Immature natural killer cell (primary cell): ENCODE results near the gene TMPRSS7. TPM values are rescaled to one million over a fixed set of nuclear protein-coding genes. Genes with fewer than 3 reads are reported as not detected.

ENCODE experiments used
- DNase-seq, 3 donors: peaks; one replicate each; pipeline ENCODE4 v3.0.0; 2022; ENCODE audit warnings: mixed read lengths in 1 of 3
- H3K27ac Mint-ChIP-seq, 6 donors: one replicate each; pipeline ENCODE4 v1.8.0; 2020; ENCODE audit warnings: mixed read lengths in 6 of 6, mild to moderate bottlenecking in 5 of 6, inconsistent platforms in 4 of 6, moderate library complexity in 3 of 6
- H3K27me3 Mint-ChIP-seq, 3 donors: one replicate each; pipeline ENCODE4 v1.8.0; 2020 to 2021; ENCODE audit warnings: low read depth in 3 of 3, mild to moderate bottlenecking in 3 of 3, mixed read lengths in 3 of 3, moderate library complexity in 3 of 3, inconsistent platforms in 1 of 3
- H3K36me3 Mint-ChIP-seq, 3 donors: one replicate each; pipeline ENCODE4 v1.8.0; 2020; ENCODE audit warnings: mixed read lengths in 3 of 3, inconsistent platforms in 2 of 3, mild to moderate bottlenecking in 2 of 3
- H3K4me1 Mint-ChIP-seq, 2 donors: one replicate each; pipeline ENCODE4 v1.8.0; 2020; ENCODE audit warnings: inconsistent platforms in 2 of 2, mild to moderate bottlenecking in 2 of 2, mixed read lengths in 2 of 2, moderate library complexity in 1 of 2
- H3K4me3 Mint-ChIP-seq, 5 donors: one replicate each; pipeline ENCODE4 v1.8.0; 2020; ENCODE audit warnings: mild to moderate bottlenecking in 5 of 5, mixed read lengths in 5 of 5, inconsistent platforms in 3 of 5, moderate library complexity in 3 of 5
- H3K9me3 Mint-ChIP-seq, 6 donors: one replicate each; pipeline ENCODE4 v1.8.0; 2020; ENCODE audit warnings: mild to moderate bottlenecking in 6 of 6, mixed read lengths in 6 of 6, inconsistent platforms in 4 of 6, moderate library complexity in 3 of 6
- polyA plus RNA-seq, 3 donors: library from polyadenylated mRNA; unstranded; fragments of 300-500 nt; fragmentation: Illumina TruSeq; gene quantifications; one replicate each; pipeline ENCODE4 v1.2.3, GENCODE V29; 2021

The TMPRSS7 gene
- polyA plus RNA-seq, 3 donors from 2014 or later = not detected

DNA sequence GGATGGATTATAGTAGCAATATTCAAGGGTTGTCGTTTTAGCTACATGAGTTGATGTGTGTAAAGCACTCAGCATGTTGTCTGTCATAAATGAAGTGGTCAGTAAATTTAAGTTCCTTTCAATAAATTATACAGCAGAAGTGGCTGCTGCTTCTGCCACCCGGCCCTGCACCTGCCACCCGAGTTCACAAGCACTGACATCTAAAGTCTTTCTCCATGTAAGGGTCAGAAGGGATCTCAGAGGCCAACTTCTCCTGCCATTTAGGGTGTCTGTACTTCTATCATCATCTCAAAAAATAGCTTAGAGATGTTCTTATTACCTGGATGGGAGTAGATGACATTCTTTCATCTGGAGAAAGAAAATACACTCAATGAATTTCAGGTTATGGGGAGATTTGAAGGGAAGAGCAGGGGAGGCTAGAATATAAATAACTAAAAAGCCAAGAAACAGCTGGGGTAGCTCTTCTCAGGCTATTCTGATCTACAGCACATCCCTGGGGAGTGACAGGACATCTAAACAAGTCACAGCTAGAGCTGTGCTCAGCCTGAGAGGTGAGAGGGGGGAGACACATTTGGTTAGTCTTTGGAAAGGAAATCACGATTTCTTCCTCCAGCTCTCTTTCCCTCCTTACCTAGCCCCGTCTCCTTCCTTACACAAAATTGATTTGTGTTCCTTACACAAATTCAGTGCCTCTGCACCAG, 90.5 kb downstream of the TMPRSS7 start:
- no peaks in the 10 kb centered on the region for H3K36me3 Mint-ChIP-seq

DNA sequence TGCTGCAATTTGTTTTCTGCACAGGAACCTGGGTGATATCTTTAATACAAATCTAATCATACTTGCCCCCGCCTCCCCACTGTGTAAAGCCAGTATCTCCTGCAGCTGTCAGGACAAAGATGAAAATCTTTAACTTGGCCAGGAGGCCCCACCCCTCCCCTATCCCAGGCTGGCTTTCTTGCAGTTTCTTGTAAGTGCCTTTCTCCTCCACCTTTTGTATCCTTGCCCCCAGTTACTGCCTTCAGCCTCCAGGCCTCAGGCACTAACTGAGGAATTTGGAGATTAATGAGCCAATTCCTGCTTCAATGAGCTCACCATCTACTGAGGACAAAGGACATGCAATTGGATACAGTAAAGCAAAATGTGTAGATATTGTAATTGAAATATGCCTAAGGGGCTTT, 92.0 kb downstream of the TMPRSS7 start:
- Mint-ChIP-seq H3K9me3 (no peaks in the 10 kb centered on the region), H3K36me3 (no peaks in the 10 kb centered on the region), H3K4me1 (peaks cover 18 to 24% of the 10 kb centered on the region in 2 donors), H3K27me3 (peaks cover 0 to 2% (median 0%) of the 10 kb centered on the region in 3 donors), H3K27ac (peak overlapping the region in 2 of 6 donors; percentile 15 to 32), H3K4me3 (peak overlapping the region in 4 of 5 donors; percentile 12 to 58 (median 48))
- DNase-seq = no peak

More for the DNA sequence above, 90.5 kb downstream of the TMPRSS7 start:
- DNase-seq = no peak
- H3K4me3 Mint-ChIP-seq = no peak overlapping the region
- H3K27me3 Mint-ChIP-seq = no peaks in the 10 kb centered on the region
- H3K27ac Mint-ChIP-seq = no peak overlapping the region
- H3K9me3 Mint-ChIP-seq = no peaks in the 10 kb centered on the region
- H3K4me1 Mint-ChIP-seq = peaks cover 25 to 33% of the 10 kb centered on the region in 2 donors

DNA sequence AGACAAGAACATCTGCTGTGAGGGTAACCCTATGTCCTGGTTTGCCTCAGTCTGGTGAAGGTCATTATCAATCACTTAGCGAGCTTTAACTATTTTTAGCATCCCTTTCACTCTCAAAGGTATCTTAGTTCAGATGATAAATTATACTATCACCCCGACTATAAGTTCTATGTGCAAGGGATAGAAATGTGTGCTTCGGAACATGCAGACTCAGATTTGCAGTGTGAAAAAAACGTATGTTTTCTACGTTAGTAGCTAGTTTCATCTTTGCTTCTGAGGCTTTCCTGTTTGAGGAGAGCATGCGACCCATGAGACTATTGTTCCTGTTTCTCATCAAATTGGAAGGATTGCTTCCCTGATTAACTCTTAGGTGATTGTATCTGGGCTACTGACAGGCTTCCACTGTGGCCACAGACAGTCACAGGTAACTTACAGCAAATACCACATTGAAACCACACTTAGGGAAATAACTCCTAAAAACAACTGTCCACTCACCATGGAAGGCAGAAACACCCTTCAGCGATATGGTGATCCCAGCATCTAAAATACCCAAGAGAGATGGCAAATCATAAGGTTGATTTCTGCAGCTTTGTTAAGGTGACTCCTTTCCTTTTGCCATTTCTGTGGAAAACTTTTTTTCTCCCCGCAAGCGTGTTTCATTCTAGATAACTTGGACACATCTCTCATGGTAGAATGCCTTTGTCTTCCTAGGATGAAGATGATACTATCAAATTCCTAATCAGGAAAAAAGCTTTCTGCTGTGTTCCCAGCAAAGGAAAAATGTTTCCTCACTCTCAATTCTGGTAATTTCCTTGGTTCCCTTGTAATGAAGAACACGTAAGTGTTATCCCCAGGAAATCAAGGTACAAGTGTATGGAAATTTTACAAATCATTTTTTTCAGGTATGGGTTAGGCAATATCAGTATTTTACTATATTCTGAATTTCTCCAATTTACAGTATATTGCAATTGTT, 93.3 kb downstream of the TMPRSS7 start:
- H3K27me3 Mint-ChIP-seq = peaks cover 0 to 2% (median 0%) of the 10 kb centered on the region in 3 donors
- H3K4me1 Mint-ChIP-seq = peaks cover 18 to 26% of the 10 kb centered on the region in 2 donors
- DNase-seq = no peak
- H3K9me3 Mint-ChIP-seq = no peaks in the 10 kb centered on the region
- H3K4me3 Mint-ChIP-seq = peak overlapping the region; percentile 12 to 58 (median 44)
- H3K27ac Mint-ChIP-seq = peak overlapping the region in 4 of 6 donors; percentile 25 to 59 (median 28)
- no peaks in the 10 kb centered on the region for H3K36me3 Mint-ChIP-seq

DNA sequence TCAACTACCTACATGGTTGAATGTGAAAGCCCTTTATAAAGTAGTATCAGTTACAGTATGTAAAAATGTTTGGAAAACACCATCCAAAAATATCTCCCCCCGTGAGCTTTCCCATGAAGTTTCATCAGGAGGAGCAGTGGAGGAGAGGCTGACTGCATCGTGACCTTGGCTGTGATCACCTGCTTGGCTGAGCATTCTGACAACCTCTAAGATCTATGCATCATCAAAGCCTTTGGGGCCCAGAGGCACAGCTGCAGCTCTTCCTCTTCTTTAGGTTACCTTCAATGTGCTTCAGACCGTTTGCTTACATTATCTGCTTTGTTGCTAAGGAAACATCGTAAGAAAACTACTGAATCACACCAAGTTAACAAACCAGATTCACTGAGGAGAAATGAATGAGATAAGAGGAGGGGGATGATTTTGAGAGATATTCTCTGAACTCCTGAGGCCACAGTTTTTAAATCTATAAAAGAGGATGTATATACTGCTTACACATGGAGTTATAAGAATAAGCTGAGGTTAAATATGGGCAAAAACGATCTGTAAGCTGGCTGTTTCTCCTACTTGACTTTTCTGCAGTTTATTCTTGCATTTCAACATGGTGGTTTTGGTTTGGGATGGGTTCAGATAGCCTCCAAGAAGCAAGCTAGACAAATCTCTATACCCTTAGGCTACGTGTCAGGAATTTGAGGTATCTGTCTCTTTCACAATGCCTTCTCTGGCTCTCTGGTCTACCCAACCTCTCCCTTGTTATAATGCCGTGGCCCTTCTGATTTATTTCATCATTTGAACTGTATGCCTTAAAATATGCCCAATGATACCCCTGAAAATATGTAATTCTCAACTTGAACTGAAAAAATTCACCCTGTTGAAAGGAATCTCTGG, 94.5 kb downstream of the TMPRSS7 start:
- no peak for DNase-seq
- H3K4me1 Mint-ChIP-seq = peaks cover 29 to 36% of the 10 kb centered on the region in 2 donors
- peak overlapping the region in 1 of 6 donors; percentile 17 for H3K27ac Mint-ChIP-seq
- no peaks in the 10 kb centered on the region for H3K36me3 Mint-ChIP-seq
- no peaks in the 10 kb centered on the region for H3K9me3 Mint-ChIP-seq
- H3K27me3 Mint-ChIP-seq = peaks cover 0 to 2% (median 0%) of the 10 kb centered on the region in 3 donors
- H3K4me3 Mint-ChIP-seq = no peak overlapping the region

DNA sequence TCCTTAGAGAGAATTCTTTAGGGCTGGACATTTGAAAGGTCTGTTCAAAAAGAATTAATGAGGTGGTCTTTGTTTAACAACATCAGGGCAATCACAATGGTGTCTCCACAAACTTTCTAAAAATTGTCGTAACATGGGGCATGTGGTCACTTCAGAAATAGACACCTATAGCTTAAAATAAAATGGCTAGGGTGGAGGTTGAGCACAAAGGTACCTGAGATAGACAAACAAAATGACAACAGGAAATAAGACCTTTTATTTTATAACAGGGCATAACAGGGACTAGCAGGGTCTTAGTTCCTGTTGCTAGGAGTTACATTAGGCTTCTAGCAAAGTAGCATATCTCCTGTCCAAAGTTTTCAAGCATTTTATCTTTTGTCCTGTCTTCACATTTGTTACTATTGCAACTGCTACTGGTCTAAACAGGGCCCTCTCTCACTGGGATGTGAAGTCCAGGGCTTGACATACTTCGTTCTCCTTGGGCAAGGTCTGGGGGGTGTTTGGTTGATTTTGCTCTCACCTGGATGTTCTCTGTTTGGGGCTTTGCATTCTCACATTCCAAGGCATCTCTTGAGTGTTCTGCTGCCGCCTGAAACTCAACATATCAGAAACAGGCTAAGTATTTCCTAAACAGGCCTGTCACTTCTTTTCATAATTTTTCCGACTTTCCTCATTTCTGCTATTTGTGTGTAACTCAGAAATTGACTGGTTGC, 95.5 kb downstream of the TMPRSS7 start:
- H3K27me3 Mint-ChIP-seq = peaks cover 0 to 2% (median 1%) of the 10 kb centered on the region in 3 donors
- peaks cover 32 to 36% of the 10 kb centered on the region in 2 donors for H3K4me1 Mint-ChIP-seq
- peak overlapping the region in 1 of 6 donors; percentile 2 for H3K27ac Mint-ChIP-seq
- H3K36me3 Mint-ChIP-seq = no peaks in the 10 kb centered on the region
- H3K4me3 Mint-ChIP-seq = no peak overlapping the region
- no peaks in the 10 kb centered on the region for H3K9me3 Mint-ChIP-seq
- DNase-seq = no peak

DNA sequence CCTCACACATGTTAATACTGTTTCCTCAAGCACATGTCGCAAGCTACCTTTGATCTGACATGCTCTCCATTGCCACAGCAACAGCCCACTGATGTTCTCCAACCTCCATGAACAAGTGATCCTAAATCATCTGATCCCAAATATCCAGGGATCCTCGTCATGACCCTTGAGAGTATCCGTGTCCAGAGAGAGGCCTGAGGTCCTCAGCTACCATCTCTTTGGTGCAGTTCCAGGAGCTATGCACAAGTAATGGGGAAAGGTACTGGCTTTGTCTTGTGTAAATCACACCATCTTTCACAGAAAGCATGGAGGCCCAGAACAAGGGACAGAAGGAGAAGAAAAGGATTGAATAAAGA, 96.1 kb downstream of the TMPRSS7 start:
- DNase-seq = no peak
- Mint-ChIP-seq H3K4me3 (no peak overlapping the region), H3K27me3 (peaks cover 0 to 2% (median 1%) of the 10 kb centered on the region in 3 donors), H3K4me1 (peaks cover 32 to 36% of the 10 kb centered on the region in 2 donors), H3K9me3 (no peaks in the 10 kb centered on the region), H3K36me3 (no peaks in the 10 kb centered on the region), H3K27ac (peak overlapping the region in 1 of 6 donors; percentile 2)

Other genes starting within 250 kb of the TMPRSS7 start
- gene PHLDB2, start 175.5 kb upstream of the TMPRSS7 start, polyA plus RNA-seq = 10 to 100 TPM in 2 of 3 donors, 1 to 10 TPM in 1; 8.2 to 24.8 (median 11.2) TPM
- 10 to 100 TPM; 22.2 to 27.7 (median 24.2) TPM for gene ABHD10, start 55.7 kb upstream of the TMPRSS7 start, polyA plus RNA-seq
- not detected for gene TAGLN3, start 35.8 kb upstream of the TMPRSS7 start, polyA plus RNA-seq
- gene C3orf52, start 51.7 kb downstream of the TMPRSS7 start, polyA plus RNA-seq = under 1 TPM in 1 of 3 donors, not detected in 2; 0.29 TPM
- 1 to 10 TPM in 2 of 3 donors, under 1 TPM in 1; 0.64 to 3.6 (median 1.5) TPM for gene GCSAM, start 98.5 kb downstream of the TMPRSS7 start, polyA plus RNA-seq